BLaER1 treated with 17β-estradiol and CSF1 and Interleukin-3, amounts not matched to agents 10 nM and 100 nM (cell line): Measurements from ENCODE around the gene DMWD.
A peak's percentile ranks its signal among the peaks of the same experiment; 100 is the strongest.

ENCODE experiments used
- H3K27ac ChIP-seq, 11 experiments: shearing (Covaris generic); formaldehyde crosslinking; 2 replicates each; pipeline ENCODE4 v1.8.1; 2022
- H3K27me3 ChIP-seq, 11 experiments: shearing (Covaris generic); formaldehyde crosslinking; 2 replicates each; pipeline ENCODE4 v1.8.1; 2022
- H3K36me3 ChIP-seq, 11 experiments: shearing (Covaris generic); formaldehyde crosslinking; 2 replicates each; pipeline ENCODE4 v1.8.1; 2022
- H3K4me1 ChIP-seq, 10 experiments: shearing (Covaris generic); formaldehyde crosslinking; 2 replicates each; pipeline ENCODE4 v1.8.1; 2022
- H3K4me2 ChIP-seq, 11 experiments: shearing (Covaris generic); formaldehyde crosslinking; 2 replicates each; pipeline ENCODE4 v1.8.1; 2022
- H3K4me3 ChIP-seq, 10 experiments: shearing (Covaris generic); formaldehyde crosslinking; 2 replicates each; pipeline ENCODE4 v1.8.1; 2022
- H3K9ac ChIP-seq, 11 experiments: shearing (Covaris generic); formaldehyde crosslinking; 2 replicates each; pipeline ENCODE4 v1.8.1; 2022
- H3K9me3 ChIP-seq, 11 experiments: shearing (Covaris generic); formaldehyde crosslinking; replicated peaks in 1 of 11; 2 replicates each; pipeline ENCODE4 v1.8.1; 2022
- H4K20me1 ChIP-seq, 11 experiments: shearing (Covaris generic); formaldehyde crosslinking; 2 replicates each; pipeline ENCODE4 v1.8.1; 2022
- Cebpa-rat ChIP-seq, 11 experiments: shearing (Covaris generic); IDR thresholded peaks; 2 replicates each; pipeline ENCODE4 v1.8.1; 2022

The DMWD gene

DNA sequence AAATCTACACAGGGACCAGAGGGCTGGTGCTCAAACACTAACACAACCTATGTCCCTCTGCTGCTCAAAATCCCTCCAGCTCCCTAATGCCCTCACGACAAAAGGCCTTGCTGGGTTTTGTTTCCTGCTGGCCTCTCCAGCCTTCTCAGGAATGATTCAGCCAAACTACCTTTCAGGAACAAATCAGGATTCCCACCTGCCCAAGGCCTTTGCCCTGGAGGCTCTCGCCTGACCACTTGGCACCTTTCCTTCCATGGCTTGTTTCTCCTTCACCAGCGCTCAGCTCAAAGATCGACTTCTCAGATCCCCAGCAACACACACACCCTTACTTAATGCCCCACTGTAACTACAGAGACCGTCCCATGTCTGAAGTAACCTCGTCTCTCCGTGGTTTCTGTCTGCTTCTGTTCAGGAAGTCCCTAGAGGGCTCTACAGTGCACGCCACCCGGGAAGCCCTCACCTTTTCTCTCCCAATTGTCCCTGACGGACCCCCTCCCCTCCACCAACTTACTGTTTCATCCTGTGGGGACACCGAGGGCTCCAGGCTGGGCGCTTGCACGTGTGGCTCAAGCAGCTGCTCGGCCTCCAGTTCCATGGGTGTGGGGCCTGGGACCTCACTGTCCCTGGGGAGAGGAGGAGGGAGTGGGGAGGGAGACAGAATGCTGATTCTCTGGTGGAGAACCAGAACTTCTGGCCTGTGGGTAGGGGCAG is 20.4 kb downstream of the DMWD start:
- Histone ChIP-seq H4K20me1 (peaks cover 22 to 71% (median 39%) of the 10 kb centered on the region in 11 experiments; a peak in 21 of 22 replicates), H3K27ac (no peak overlapping the region), H3K27me3 (peaks cover 12 to 68% (median 13%) of the 10 kb centered on the region in 11 experiments), H3K4me2 (peak overlapping the region in 10 of 11 experiments; percentile 8 to 100 (median 81); a peak in 19 of 22 replicates), H3K4me3 (no peak overlapping the region), H3K4me1 (peaks cover 15 to 54% (median 46%) of the 10 kb centered on the region in 10 experiments), H3K9ac (peak overlapping the region in 4 of 11 experiments; percentile 9 to 24 (median 15); a peak in 3 of 22 replicates), H3K36me3 (peaks cover 0 to 29% (median 6%) of the 10 kb centered on the region in 11 experiments; a peak in 12 of 22 replicates), H3K9me3 (no peaks in the 10 kb centered on the region)
- no peak for TF ChIP-seq Cebpa-rat (IDR thresholded peaks at IDR 0.05)

DNA sequence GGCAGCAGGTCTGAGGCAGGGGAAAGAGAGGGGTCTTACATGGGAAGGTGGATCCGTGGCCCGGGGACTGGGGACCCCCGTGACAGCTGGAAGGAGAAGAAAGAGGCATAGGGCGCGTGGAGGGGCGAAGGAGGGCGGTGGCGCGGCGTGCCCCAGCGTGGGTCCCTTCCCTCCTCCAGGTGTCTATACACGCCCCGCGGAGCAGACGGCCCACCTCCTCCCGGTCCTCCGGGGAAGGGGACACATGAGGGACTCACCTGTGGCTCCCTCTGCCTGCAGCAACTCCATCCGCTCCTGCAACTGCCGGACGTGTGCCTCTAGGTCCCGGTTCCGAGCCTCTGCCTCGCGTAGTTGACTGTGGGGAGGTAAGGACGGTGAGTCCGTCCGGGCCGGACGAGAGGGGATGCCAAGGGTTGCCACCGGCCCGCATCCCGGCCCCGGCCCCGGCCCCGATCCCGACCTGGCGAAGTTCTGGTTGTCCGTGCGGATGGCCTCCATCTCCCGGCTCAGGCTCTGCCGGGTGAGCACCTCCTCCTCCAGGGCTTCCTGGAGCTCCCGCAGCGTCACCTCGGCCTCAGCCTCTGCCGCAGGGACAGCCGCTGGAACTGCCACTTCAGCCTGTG is 21.2 kb downstream of the DMWD start:
- H4K20me1 ChIP-seq, result peaks cover 22 to 71% (median 33%) of the 10 kb centered on the region in 11 experiments; a peak in 21 of 22 replicates
- no peaks in the 10 kb centered on the region for H3K9me3 ChIP-seq
- H3K4me3 ChIP-seq, result no peak overlapping the region
- H3K27ac ChIP-seq, result no peak overlapping the region
- peak overlapping the region; percentile 87 to 100 (median 99); a peak in 20 of 22 replicates for H3K4me2 ChIP-seq
- no peak for TF ChIP-seq Cebpa-rat (IDR thresholded peaks at IDR 0.05)
- H3K4me1 ChIP-seq, result peaks cover 15 to 59% (median 51%) of the 10 kb centered on the region in 10 experiments
- peaks cover 0 to 21% (median 0%) of the 10 kb centered on the region in 11 experiments; a peak in 5 of 22 replicates for H3K36me3 ChIP-seq
- H3K27me3 ChIP-seq, result peaks cover 14 to 66% (median 20%) of the 10 kb centered on the region in 11 experiments
- no peak overlapping the region for H3K9ac ChIP-seq

DNA sequence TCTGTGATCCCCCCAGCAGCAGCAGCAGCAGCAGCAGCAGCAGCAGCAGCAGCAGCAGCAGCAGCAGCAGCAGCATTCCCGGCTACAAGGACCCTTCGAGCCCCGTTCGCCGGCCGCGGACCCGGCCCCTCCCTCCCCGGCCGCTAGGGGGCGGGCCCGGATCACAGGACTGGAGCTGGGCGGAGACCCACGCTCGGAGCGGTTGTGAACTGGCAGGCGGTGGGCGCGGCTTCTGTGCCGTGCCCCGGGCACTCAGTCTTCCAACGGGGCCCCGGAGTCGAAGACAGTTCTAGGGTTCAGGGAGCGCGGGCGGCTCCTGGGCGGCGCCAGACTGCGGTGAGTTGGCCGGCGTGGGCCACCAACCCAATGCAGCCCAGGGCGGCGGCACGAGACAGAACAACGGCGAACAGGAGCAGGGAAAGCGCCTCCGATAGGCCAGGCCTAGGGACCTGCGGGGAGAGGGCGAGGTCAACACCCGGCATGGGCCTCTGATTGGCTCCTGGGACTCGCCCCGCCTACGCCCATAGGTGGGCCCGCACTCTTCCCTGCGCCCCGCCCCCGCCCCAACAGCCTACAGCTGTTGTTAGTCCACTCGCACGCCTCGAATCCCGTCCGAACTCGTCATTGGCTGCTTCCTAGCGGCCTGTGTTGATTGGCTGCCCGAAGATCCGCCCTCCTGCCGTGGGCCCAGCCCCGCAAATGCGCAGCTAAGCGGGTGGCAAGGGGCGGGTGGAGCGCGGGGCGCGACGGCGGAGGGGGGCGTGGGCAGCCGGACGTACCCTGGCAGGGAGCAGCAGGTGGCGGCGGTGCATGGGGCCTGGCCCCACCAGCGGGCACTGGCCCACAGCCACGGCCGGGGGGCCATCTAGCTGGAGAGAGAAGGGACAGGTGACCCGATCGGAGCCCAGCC is 22.2 kb downstream of the DMWD start:
- TF ChIP-seq Cebpa-rat (IDR thresholded peaks at IDR 0.05), result no peak
- Histone ChIP-seq H3K9me3 (no peaks in the 10 kb centered on the region), H3K36me3 (peaks cover 0 to 19% (median 0%) of the 10 kb centered on the region in 11 experiments; a peak in 3 of 22 replicates), H3K4me1 (peaks cover 15 to 59% (median 51%) of the 10 kb centered on the region in 10 experiments), H3K4me3 (peak overlapping the region; percentile 69 to 83 (median 76)), H3K27me3 (peaks cover 14 to 64% (median 20%) of the 10 kb centered on the region in 11 experiments), H3K9ac (peak overlapping the region; percentile 57 to 77 (median 63); a peak in 20 of 22 replicates), H3K27ac (peak overlapping the region in 9 of 11 experiments; percentile 50 to 75 (median 59); a peak in 18 of 22 replicates), H3K4me2 (peak overlapping the region; percentile 87 to 100 (median 99)), H4K20me1 (peaks cover 22 to 78% (median 32%) of the 10 kb centered on the region in 11 experiments; a peak in 21 of 22 replicates)

DNA sequence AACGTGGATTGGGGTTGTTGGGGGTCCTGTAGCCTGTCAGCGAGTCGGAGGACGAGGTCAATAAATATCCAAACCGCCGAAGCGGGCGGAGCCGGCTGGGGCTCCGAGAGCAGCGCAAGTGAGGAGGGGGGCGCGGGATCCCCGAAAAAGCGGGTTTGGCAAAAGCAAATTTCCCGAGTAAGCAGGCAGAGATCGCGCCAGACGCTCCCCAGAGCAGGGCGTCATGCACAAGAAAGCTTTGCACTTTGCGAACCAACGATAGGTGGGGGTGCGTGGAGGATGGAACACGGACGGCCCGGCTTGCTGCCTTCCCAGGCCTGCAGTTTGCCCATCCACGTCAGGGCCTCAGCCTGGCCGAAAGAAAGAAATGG is 22.8 kb downstream of the DMWD start:
- peak overlapping the region in 10 of 11 experiments; percentile 1 to 75 (median 56); a peak in 19 of 22 replicates for H3K27ac ChIP-seq
- peaks cover 22 to 74% (median 30%) of the 10 kb centered on the region in 11 experiments; a peak in 21 of 22 replicates for H4K20me1 ChIP-seq
- H3K9me3 ChIP-seq, result no peaks in the 10 kb centered on the region
- peak overlapping the region; percentile 87 to 100 (median 99) for H3K4me2 ChIP-seq
- peaks cover 0 to 16% (median 0%) of the 10 kb centered on the region in 11 experiments; a peak in 3 of 22 replicates for H3K36me3 ChIP-seq
- peak overlapping the region; percentile 57 to 77 (median 63); a peak in 20 of 22 replicates for H3K9ac ChIP-seq
- no peak for TF ChIP-seq Cebpa-rat (IDR thresholded peaks at IDR 0.05)
- H3K4me1 ChIP-seq, result peaks cover 15 to 65% (median 53%) of the 10 kb centered on the region in 10 experiments
- peak overlapping the region; percentile 69 to 83 (median 76) for H3K4me3 ChIP-seq
- peaks cover 14 to 62% (median 20%) of the 10 kb centered on the region in 11 experiments for H3K27me3 ChIP-seq

DNA sequence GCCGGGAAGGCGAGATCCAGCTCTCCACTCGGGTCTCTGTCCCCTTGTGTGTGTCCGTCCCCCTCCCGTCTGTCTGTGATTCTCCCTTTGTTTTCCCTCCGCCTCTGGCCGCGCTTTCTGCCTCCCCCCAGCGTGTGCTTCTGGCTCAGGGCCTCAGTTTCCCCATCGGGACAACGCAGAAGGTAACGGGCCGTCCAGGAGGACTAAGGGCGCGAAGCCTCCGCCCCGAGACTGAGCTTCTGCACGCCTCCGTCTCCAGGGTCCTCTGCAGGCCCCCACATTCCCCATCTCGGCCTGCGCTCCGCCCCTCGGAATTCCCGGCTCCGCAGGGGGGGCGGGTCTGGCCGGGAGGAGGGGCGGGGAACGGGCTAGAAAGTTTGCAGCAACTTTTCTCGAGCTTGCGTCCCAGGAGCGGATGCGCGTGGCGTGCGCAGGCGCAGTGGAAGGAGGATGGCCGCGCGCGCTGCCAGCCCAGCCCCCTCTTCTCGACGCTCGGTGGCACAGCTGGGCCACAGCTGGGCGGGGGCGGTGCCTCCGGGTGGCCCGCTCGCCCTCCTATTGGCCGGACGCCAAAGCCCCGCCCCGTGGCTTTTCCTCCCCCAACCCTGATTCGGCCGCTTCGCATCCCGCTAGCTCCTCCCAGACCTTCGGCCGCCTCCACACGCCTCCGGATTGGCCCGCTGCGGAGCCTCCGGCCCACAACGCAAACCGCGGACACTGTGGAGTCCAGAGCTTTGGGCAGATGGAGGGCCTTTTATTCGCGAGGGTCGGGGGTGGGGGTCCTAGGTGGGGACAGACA is 23.5 kb downstream of the DMWD start, which contains the start of gene SIX5:
SIX5 (minus strand) TSS at position 269 of the 799 bp plus-strand sequence. CDS start 408 bp downstream, outside the sequence.
- peaks cover 0 to 13% (median 0%) of the 10 kb centered on the region in 11 experiments; a peak in 2 of 22 replicates for H3K36me3 ChIP-seq

DNA sequence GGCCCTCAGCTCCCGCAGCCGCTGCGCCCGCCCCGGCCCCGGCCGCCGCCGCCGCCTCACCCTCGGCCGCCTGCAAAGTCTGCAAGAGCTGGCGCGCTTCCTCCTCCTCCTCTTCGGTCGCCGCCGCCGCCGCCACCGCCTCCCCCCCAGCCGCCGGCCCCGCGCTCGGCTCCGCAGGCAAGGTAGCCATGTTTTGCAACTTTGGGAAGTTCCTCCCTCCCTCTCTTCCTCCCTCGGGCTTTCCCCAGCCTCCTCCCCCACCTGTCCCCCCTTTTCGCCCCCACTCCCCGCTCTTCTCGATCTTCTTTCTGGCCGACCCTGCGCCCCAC is 24.0 kb downstream of the DMWD start:
- H3K4me2 ChIP-seq, result peak overlapping the region; percentile 87 to 100 (median 99)
- peak overlapping the region; percentile 66 to 85 (median 77) for H3K9ac ChIP-seq
- H3K4me3 ChIP-seq, result peak overlapping the region; percentile 69 to 83 (median 76)
- TF ChIP-seq Cebpa-rat (IDR thresholded peaks at IDR 0.05), result no peak
- H4K20me1 ChIP-seq, result peaks cover 22 to 66% (median 29%) of the 10 kb centered on the region in 11 experiments; a peak in 21 of 22 replicates
- H3K27me3 ChIP-seq, result peaks cover 14 to 50% (median 20%) of the 10 kb centered on the region in 11 experiments
- H3K4me1 ChIP-seq, result peaks cover 15 to 74% (median 62%) of the 10 kb centered on the region in 10 experiments
- peaks cover 0 to 13% (median 0%) of the 10 kb centered on the region in 11 experiments; a peak in 2 of 22 replicates for H3K36me3 ChIP-seq
- peak overlapping the region; percentile 61 to 82 (median 74); a peak in 21 of 22 replicates for H3K27ac ChIP-seq
- H3K9me3 ChIP-seq, result no peaks in the 10 kb centered on the region

More for the DNA sequence above, 23.5 kb downstream of the DMWD start, which contains the start of gene SIX5:
- no peaks in the 10 kb centered on the region for H3K9me3 ChIP-seq
- peak within 1 kb of the TSS; percentile 87 to 100 (median 99) for H3K4me2 ChIP-seq
- peak in 2 of 11 experiments; percentile 19 to 36; a peak in 1 of 22 replicates for TF ChIP-seq Cebpa-rat (IDR thresholded peaks at IDR 0.05)
- peak within 1 kb of the TSS; percentile 69 to 83 (median 76) for H3K4me3 ChIP-seq
- H3K27me3 ChIP-seq, result peaks cover 14 to 55% (median 20%) of the 10 kb centered on the region in 11 experiments
- H3K4me1 ChIP-seq, result peaks cover 15 to 71% (median 57%) of the 10 kb centered on the region in 10 experiments
- H3K27ac ChIP-seq, result peak within 1 kb of the TSS; percentile 61 to 82 (median 74); a peak in 21 of 22 replicates
- H4K20me1 ChIP-seq, result peaks cover 22 to 68% (median 30%) of the 10 kb centered on the region in 11 experiments; a peak in 21 of 22 replicates
- peak within 1 kb of the TSS; percentile 66 to 85 (median 77) for H3K9ac ChIP-seq
